GM12878 (cell line): ENCODE measurements around the gene RAD51B. TPM values are rescaled to one million over a fixed set of nuclear protein-coding genes. Genes with fewer than 3 reads are reported as not detected.

Source experiments
- ATAC-seq: fragments of 200-7000 bp; cut with Tn5 transposase; 3 replicates; pipeline ENCODE4 v1.9.1; 2020; ENCODE audit warnings: mild to moderate bottlenecking, moderate library complexity
- BruUV-seq: library from RNA; stranded (reverse); fragments of 400-500 nt; replicated peaks from 2 replicates; lab custom pipeline; 2021; lab: Mats Ljungman, UMichigan
- CTCF ChIA-PET: fragments of 300-600 bp; sonication (Branson Sonifier 250); formaldehyde crosslinking; extraction: SDS; loops from one replicate; lab custom pipeline; 2021; ENCODE audit warnings: inconsistent platforms; lab: Yijun Ruan, JAX
- POLR2A ChIA-PET: fragments of 350-600 bp; formaldehyde crosslinking; extraction: SDS; loops from one replicate; lab custom pipeline; 2021; ENCODE audit warnings: inconsistent platforms; lab: Charles Lee
- RAD21 ChIA-PET: fragments of 300-600 bp; sonication (Branson Sonifier 250); formaldehyde crosslinking; loops from one replicate; lab custom pipeline; 2023; ENCODE audit warnings: antibody characterized with exemption; ENCODE audit not compliant: unreplicated experiment; lab: Charles Lee
- SMC1A ChIA-PET: fragments of 300-600 bp; sonication (Branson Sonifier 250); formaldehyde crosslinking; loops from one replicate; lab custom pipeline; 2023; ENCODE audit not compliant: unreplicated experiment, uncharacterized antibody; lab: Charles Lee
- DNase-seq: peaks from one replicate; pipeline ENCODE4 v3.0.0-alpha.2; 2011; ENCODE audit warnings: low read depth, low spot score
- FAIRE-seq: peaks from 3 replicates; lab custom pipeline; 2011; peaks lifted over from hg19 to GRCh38; lab: Jason Lieb, UNC
- H2AFZ ChIP-seq: 2 replicates; pipeline ENCODE4 v1.6.0; 2011; ENCODE audit warnings: low read depth, low read length, control low read depth; ENCODE audit not compliant: control insufficient read depth
- H3K27ac ChIP-seq: 2 replicates; pipeline ENCODE4 v1.5.1; 2011; ENCODE audit warnings: control low read depth; ENCODE audit not compliant: control insufficient read depth, insufficient read depth
- H3K27me3 ChIP-seq, 2 experiments: replicated peaks in 1 of 2; 2 replicates each; pipeline versions ENCODE4 v1.6.0 to v1.6.1; 2011; ENCODE audit warnings: low read length in 1 of 2; ENCODE audit not compliant: control insufficient read depth in 2 of 2, insufficient read depth in 2 of 2
- H3K36me3 ChIP-seq, 2 experiments: 2 replicates each; pipeline ENCODE4 v1.5.1; 2011; ENCODE audit warnings: low read length in 1 of 2; ENCODE audit not compliant: control insufficient read depth in 2 of 2, insufficient read depth in 2 of 2
- H3K4me1 ChIP-seq: 2 replicates; pipeline ENCODE4 v1.6.1; 2011; ENCODE audit warnings: mild to moderate bottlenecking, low read length, moderate library complexity, mixed read lengths; ENCODE audit not compliant: control insufficient read depth, insufficient read depth
- H3K4me2 ChIP-seq: 2 replicates; pipeline ENCODE4 v1.6.0; 2011; ENCODE audit warnings: control low read depth; ENCODE audit not compliant: control insufficient read depth, insufficient read depth
- H3K4me3 ChIP-seq: fragments of 200-600 bp; sonication (generic); 2 replicates; pipeline ENCODE4 v1.5.1; 2016
- H3K79me2 ChIP-seq: 2 replicates; pipeline ENCODE4 v1.6.0; 2011; ENCODE audit warnings: low read length; ENCODE audit not compliant: control insufficient read depth, insufficient read depth
- H3K9ac ChIP-seq: 2 replicates; pipeline ENCODE4 v1.8.0; 2011; ENCODE audit warnings: low read length, control low read depth, mixed read lengths; ENCODE audit not compliant: control insufficient read depth, insufficient read depth
- H3K9me3 ChIP-seq: replicated peaks from 3 replicates; pipeline ENCODE4 v1.5.1; 2011; ENCODE audit warnings: mild to moderate bottlenecking, low read length; ENCODE audit not compliant: control insufficient read depth, insufficient read depth
- H4K20me1 ChIP-seq: 2 replicates; pipeline ENCODE4 v1.6.0; 2011; ENCODE audit not compliant: control insufficient read depth, insufficient read depth
- CBFB ChIP-seq: IDR thresholded peaks from 2 replicates; pipeline ENCODE4 v1.6.1; 2016; ENCODE audit warnings: antibody characterized with exemption, low read depth
- DPF2 ChIP-seq: fragments of 450-650 bp; IDR thresholded peaks from 2 replicates; pipeline ENCODE4 v1.6.1; 2017; ENCODE audit warnings: mild to moderate bottlenecking
- HDAC2 ChIP-seq: fragments of 200-600 bp; sonication (generic); IDR thresholded peaks from 2 replicates; pipeline ENCODE4 v1.6.1; 2017
- LARP7 ChIP-seq: fragments of 450-650 bp; IDR thresholded peaks from 2 replicates; pipeline ENCODE4 v1.6.1; 2017; ENCODE audit warnings: mild to moderate bottlenecking
- MEF2B ChIP-seq: fragments of 450-650 bp; IDR thresholded peaks from 2 replicates; pipeline ENCODE4 v1.6.1; 2018; ENCODE audit warnings: mild to moderate bottlenecking, moderate library complexity; ENCODE audit not compliant: partially characterized antibody, poor library complexity, severe bottlenecking
- RFX5 ChIP-seq: IDR thresholded peaks from 2 replicates; pipeline ENCODE4 v1.6.1; 2011; ENCODE audit warnings: low read depth, low read length, improper control_type of control experiment
- SMC3 ChIP-seq: IDR thresholded peaks from 2 replicates; pipeline ENCODE4 v1.6.1; 2011; ENCODE audit warnings: low read length, improper control_type of control experiment, borderline replicate concordance
- SUPT20H ChIP-seq: IDR thresholded peaks from 2 replicates; pipeline ENCODE4 v1.6.1; 2011; ENCODE audit warnings: low read depth, mild to moderate bottlenecking, low read length, moderate library complexity, borderline replicate concordance; ENCODE audit not compliant: control insufficient read depth
- TCF12 ChIP-seq: IDR thresholded peaks from 2 replicates; pipeline ENCODE4 v1.6.1; 2011; ENCODE audit warnings: low read depth, mild to moderate bottlenecking, low read length
- ZBED1 ChIP-seq: IDR thresholded peaks from 2 replicates; pipeline ENCODE4 v1.6.1; 2016; ENCODE audit warnings: borderline replicate concordance
- WGBS: methylation state at CpG from one replicate; pipeline ENCODE4 v1.1.6; 2016; ENCODE audit warnings: low lambda C conversion rate; ENCODE audit not compliant: insufficient replicate concordance, insufficient coverage; ENCODE audit errors: missing lambda C conversion rate; 5-methylcytosine and 5-hydroxymethylcytosine counted together
- in situ Hi-C: fragments of 300-500 bp; cut with MboI; formaldehyde crosslinking; loops from 9 replicates; pipeline ENCODE4 v1.14.3; 2018; ENCODE audit warnings: mixed read lengths
- intact Hi-C: fragments of 100-400 bp; cut with micrococcal nuclease; formaldehyde crosslinking; loops from one replicate; pipeline ENCODE4 v1.14.2; 2022; ENCODE audit not compliant: unreplicated experiment
- polyA plus RNA-seq, 11 experiments: library from polyadenylated mRNA; depleted of rRNA in 4 of 11; unstranded in 6 of 11; stranded (reverse) in 5 of 11; fragments of >200 nt; fragmentation: Nextera tagmentation in 4 of 11; fragmentation: Illumina TruSeq in 1 of 11; extraction: Ambion mirVana in 4 of 11; extraction: Trizol in 1 of 11; gene quantifications; 1 replicate in 1 of 11; 2 replicates in 10 of 11; pipeline versions ENCODE4 v1.2.1 to v1.2.3, GENCODE V29; 2011 to 2016; ENCODE audit warnings: inconsistent platforms in 2 of 11, missing spikeins in 2 of 11, low read depth in 1 of 11
- total RNA-seq, 4 experiments: library from RNA; depleted of rRNA in 3 of 4; stranded (reverse); fragments of >200 nt in 3 of 4; fragmentation: Illumina TruSeq in 1 of 4; extraction: Trizol in 1 of 4; gene quantifications; 2 replicates each; pipeline versions ENCODE4 v1.2.1 to v1.2.3, GENCODE V29; 2013 to 2021
- TF ChIP-seq, protein P1 (sequence below): fragments of 450-650 bp; IDR thresholded peaks from 2 replicates; pipeline ENCODE4 v1.6.1; 2017; ENCODE audit warnings: low read depth, mild to moderate bottlenecking, moderate library complexity
- TF ChIP-seq, protein P2 (sequence below): fragments of 450-650 bp; IDR thresholded peaks from 2 replicates; pipeline ENCODE4 v1.6.1; 2017; ENCODE audit warnings: borderline replicate concordance
- TF ChIP-seq, protein P3 (sequence below): fragments of 450-650 bp; formaldehyde crosslinking; IDR thresholded peaks from 2 replicates; pipeline ENCODE4 v1.4.0; 2022; ENCODE audit warnings: mild to moderate bottlenecking, moderate library complexity
- TF ChIP-seq, protein P4 (sequence below): IDR thresholded peaks from 2 replicates; pipeline ENCODE4 v1.6.1; 2012; ENCODE audit warnings: mild to moderate bottlenecking, low read depth, low read length

The RAD51B gene
- total and polyA plus RNA-seq, 10 of the 15 experiments (the other 5 are each of a cell fraction or from before 2014, with no cell fraction given) = 9.8 to 26.8 (median 21.3) TPM

DNA sequence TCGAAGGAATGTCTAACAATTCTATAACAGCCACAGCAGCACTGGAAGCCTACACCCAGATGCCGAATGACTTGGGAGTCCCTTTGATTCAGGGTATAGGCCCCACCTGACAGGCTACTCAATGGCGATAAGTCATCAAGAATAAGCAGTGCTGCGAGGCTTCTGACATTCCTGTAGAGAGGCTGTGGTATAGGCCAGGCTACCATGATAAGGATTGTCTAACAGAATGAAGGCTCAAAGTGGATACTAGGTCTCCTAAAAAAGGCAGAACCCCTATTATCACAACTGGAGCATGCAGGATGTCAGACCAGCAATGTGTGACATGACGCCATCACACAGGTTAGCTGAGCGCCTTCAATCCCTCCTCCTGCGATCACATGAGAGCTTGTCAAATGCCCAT lies 920.1 kb downstream of the RAD51B start:
- no peak for FAIRE-seq
- no peaks in the 10 kb centered on the region for H3K36me3 ChIP-seq
- in situ Hi-C loops (no loop called here), intact Hi-C loops (loop anchor here (5.0 kb wide), 2 partner anchors 232 to 472 kb away; no protein-coding TSS in a partner anchor)
- no peak overlapping the region for H3K9ac ChIP-seq
- H3K4me3 ChIP-seq = no peak overlapping the region
- SMC1A ChIA-PET = interaction anchor here (1.3 to 1.5 kb wide), 2 partner anchors 12 to 35 kb away, joined by 3 to 4 read pairs; no protein-coding TSS in a partner anchor
- ATAC-seq = no peak
- peaks cover 5% of the 10 kb centered on the region for H3K9me3 ChIP-seq
- no peaks in the 10 kb centered on the region for H3K27me3 ChIP-seq
- no peak overlapping the region for H3K4me2 ChIP-seq
- no peaks in the 10 kb centered on the region for H3K79me2 ChIP-seq
- no peak overlapping the region for H3K27ac ChIP-seq
- no peak overlapping the region for H2AFZ ChIP-seq
- DNase-seq = no peak
- WGBS = 89% methylated on average over 7 of the region's 7 CpGs
- POLR2A ChIA-PET = no interaction called here
- BruUV-seq = no TSS peak
- CTCF ChIA-PET = interaction anchor here (1.0 kb wide), 1 partner anchor 41 kb away, joined by 3 read pairs; no protein-coding TSS in a partner anchor
- RAD21 ChIA-PET = no interaction called here
- H4K20me1 ChIP-seq = no peaks in the 10 kb centered on the region
- H3K4me1 ChIP-seq = peaks cover 13% of the 10 kb centered on the region
- TF ChIP-seq, protein P1, sequence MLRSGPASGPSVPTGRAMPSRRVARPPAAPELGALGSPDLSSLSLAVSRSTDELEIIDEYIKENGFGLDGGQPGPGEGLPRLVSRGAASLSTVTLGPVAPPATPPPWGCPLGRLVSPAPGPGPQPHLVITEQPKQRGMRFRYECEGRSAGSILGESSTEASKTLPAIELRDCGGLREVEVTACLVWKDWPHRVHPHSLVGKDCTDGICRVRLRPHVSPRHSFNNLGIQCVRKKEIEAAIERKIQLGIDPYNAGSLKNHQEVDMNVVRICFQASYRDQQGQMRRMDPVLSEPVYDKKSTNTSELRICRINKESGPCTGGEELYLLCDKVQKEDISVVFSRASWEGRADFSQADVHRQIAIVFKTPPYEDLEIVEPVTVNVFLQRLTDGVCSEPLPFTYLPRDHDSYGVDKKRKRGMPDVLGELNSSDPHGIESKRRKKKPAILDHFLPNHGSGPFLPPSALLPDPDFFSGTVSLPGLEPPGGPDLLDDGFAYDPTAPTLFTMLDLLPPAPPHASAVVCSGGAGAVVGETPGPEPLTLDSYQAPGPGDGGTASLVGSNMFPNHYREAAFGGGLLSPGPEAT = no peak
- TF ChIP-seq HDAC2 (no peak), MEF2B (no peak), RFX5 (no peak), CBFB (no peak), SMC3 (no peak), SUPT20H (no peak), LARP7 (no peak), ZBED1 (no peak), TCF12 (no peak), DPF2 (no peak)
- TF ChIP-seq, protein P2, sequence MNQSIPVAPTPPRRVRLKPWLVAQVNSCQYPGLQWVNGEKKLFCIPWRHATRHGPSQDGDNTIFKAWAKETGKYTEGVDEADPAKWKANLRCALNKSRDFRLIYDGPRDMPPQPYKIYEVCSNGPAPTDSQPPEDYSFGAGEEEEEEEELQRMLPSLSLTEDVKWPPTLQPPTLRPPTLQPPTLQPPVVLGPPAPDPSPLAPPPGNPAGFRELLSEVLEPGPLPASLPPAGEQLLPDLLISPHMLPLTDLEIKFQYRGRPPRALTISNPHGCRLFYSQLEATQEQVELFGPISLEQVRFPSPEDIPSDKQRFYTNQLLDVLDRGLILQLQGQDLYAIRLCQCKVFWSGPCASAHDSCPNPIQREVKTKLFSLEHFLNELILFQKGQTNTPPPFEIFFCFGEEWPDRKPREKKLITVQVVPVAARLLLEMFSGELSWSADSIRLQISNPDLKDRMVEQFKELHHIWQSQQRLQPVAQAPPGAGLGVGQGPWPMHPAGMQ = no peak
- TF ChIP-seq, protein P3, sequence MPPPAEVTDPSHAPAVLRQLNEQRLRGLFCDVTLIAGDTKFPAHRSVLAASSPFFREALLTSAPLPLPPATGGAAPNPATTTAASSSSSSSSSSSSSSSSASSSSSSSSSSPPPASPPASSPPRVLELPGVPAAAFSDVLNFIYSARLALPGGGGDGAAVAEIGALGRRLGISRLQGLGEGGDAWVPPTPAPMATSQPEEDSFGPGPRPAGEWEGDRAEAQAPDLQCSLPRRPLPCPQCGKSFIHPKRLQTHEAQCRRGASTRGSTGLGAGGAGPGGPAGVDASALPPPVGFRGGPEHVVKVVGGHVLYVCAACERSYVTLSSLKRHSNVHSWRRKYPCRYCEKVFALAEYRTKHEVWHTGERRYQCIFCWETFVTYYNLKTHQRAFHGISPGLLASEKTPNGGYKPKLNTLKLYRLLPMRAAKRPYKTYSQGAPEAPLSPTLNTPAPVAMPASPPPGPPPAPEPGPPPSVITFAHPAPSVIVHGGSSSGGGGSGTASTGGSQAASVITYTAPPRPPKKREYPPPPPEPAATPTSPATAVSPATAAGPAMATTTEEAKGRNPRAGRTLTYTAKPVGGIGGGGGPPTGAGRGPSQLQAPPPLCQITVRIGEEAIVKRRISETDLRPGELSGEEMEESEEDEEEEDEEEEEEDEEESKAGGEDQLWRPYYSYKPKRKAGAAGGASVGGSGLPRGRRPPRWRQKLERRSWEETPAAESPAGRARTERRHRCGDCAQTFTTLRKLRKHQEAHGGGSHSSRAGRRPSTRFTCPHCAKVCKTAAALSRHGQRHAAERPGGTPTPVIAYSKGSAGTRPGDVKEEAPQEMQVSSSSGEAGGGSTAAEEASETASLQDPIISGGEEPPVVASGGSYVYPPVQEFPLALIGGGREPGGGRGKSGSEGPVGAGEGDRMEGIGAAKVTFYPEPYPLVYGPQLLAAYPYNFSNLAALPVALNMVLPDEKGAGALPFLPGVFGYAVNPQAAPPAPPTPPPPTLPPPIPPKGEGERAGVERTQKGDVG (CRISPR knock-in tag) = no peak
- TF ChIP-seq, protein P4, sequence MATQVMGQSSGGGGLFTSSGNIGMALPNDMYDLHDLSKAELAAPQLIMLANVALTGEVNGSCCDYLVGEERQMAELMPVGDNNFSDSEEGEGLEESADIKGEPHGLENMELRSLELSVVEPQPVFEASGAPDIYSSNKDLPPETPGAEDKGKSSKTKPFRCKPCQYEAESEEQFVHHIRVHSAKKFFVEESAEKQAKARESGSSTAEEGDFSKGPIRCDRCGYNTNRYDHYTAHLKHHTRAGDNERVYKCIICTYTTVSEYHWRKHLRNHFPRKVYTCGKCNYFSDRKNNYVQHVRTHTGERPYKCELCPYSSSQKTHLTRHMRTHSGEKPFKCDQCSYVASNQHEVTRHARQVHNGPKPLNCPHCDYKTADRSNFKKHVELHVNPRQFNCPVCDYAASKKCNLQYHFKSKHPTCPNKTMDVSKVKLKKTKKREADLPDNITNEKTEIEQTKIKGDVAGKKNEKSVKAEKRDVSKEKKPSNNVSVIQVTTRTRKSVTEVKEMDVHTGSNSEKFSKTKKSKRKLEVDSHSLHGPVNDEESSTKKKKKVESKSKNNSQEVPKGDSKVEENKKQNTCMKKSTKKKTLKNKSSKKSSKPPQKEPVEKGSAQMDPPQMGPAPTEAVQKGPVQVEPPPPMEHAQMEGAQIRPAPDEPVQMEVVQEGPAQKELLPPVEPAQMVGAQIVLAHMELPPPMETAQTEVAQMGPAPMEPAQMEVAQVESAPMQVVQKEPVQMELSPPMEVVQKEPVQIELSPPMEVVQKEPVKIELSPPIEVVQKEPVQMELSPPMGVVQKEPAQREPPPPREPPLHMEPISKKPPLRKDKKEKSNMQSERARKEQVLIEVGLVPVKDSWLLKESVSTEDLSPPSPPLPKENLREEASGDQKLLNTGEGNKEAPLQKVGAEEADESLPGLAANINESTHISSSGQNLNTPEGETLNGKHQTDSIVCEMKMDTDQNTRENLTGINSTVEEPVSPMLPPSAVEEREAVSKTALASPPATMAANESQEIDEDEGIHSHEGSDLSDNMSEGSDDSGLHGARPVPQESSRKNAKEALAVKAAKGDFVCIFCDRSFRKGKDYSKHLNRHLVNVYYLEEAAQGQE = no peak
